ENCODE measurements around the gene NEK1. TPM values are rescaled to one million over a fixed set of nuclear protein-coding genes. Genes with fewer than 3 reads are reported as not detected.

The NEK1 gene
- total and polyA plus RNA-seq, 2 of the 8 experiments (the other 6 are each of a cell fraction or from before 2014, with no cell fraction given) = 3.9 to 11.7 TPM

- no peak for TF ChIP-seq BRCA1 (IDR thresholded peaks at IDR 0.05; ENCODE audit: low read depth, low read length)
Observed at GRCh38 chr4:169384779-169385178, 227.6 kb downstream of the NEK1 start (continued).

GRCh38 chr4:169383724-169384123 is 228.7 kb downstream of the NEK1 start:
- Histone ChIP-seq H3K23me2 (ENCODE audit: low read depth, low read length) (no peaks in the 10 kb centered on the region), H3K27me3 (replicated peaks in 1 of 4; ENCODE audit: control insufficient read depth in 3 of 4, extremely low read depth in 1 of 4, insufficient read depth in 3 of 4, low read length in 3 of 4) (no peaks in the 10 kb centered on the region), H4K20me1 (replicated peaks in 1 of 2; ENCODE audit: control insufficient read depth in 1 of 2, insufficient read depth in 2 of 2, low read length in 2 of 2) (no peaks in the 10 kb centered on the region), H4K5ac (ENCODE audit: insufficient read length, low read depth, low read length) (no peak overlapping the region), H3K79me1 (ENCODE audit: low read depth, low read length) (no peaks in the 10 kb centered on the region), H2BK120ac (replicated peaks; ENCODE audit: low read depth, low read length) (no peak overlapping the region), H2BK20ac (ENCODE audit: low read length) (no peak overlapping the region), H3K4ac (replicated peaks; ENCODE audit: insufficient read length, low read depth, low read length) (no peak overlapping the region), H2BK15ac (ENCODE audit: low read length) (no peak overlapping the region), H3K14ac (ENCODE audit: insufficient read length) (no peak overlapping the region), H3K23ac (ENCODE audit: insufficient read length) (no peak overlapping the region), H3K27ac (ENCODE audit: low read depth, low read length) (no peak overlapping the region), H3K18ac (ENCODE audit: extremely low read depth, low read length) (no peak overlapping the region), H2BK12ac (ENCODE audit: low read depth, low read length) (no peak overlapping the region), H2AFZ (ENCODE audit: low read length) (no peak overlapping the region), H3K56ac (replicated peaks; ENCODE audit: insufficient read length, low read depth, low read length) (no peak overlapping the region), H2BK5ac (ENCODE audit: low read depth, low read length) (no peak overlapping the region), H3K9ac (replicated peaks in 1 of 4; ENCODE audit: extremely low read depth in 1 of 4, low read depth in 3 of 4, low read length in 3 of 4) (no peak overlapping the region), H3K9me3 (ENCODE audit: insufficient read depth in 2 of 2, low read depth in 1 of 2, low read length in 1 of 2) (no peaks in the 10 kb centered on the region), H3K4me1 (replicated peaks in 1 of 4; ENCODE audit: control insufficient read depth in 3 of 4, insufficient read depth in 4 of 4, low read length in 3 of 4) (no peaks in the 10 kb centered on the region), H3K4me3 (ENCODE audit: extremely low read depth in 1 of 4, insufficient read depth in 2 of 4, low read depth in 3 of 4, low read length in 4 of 4) (no peak overlapping the region), H3K4me2 (ENCODE audit: insufficient read depth in 1 of 2, low read depth in 2 of 2, low read length in 2 of 2) (no peak overlapping the region), H3K36me3 (ENCODE audit: control insufficient read depth in 2 of 4, insufficient read depth in 4 of 4, low read length in 3 of 4) (no peaks in the 10 kb centered on the region), H4K91ac (replicated peaks; ENCODE audit: insufficient read length, low read length) (no peak overlapping the region), H2AK5ac (ENCODE audit: low read depth, low read length) (no peak overlapping the region), H3K79me2 (ENCODE audit: control insufficient read depth in 1 of 2, insufficient read depth in 2 of 2, low read length in 2 of 2) (no peaks in the 10 kb centered on the region), H4K8ac (ENCODE audit: extremely low read depth, insufficient read depth, low read length) (no peak overlapping the region)
- CTCF ChIA-PET (ENCODE audit: partially characterized antibody) = no interaction called here
- TF ChIP-seq CBX8 (IDR thresholded peaks at IDR 0.05; ENCODE audit: borderline replicate concordance, low read depth, low read length) = no peak
- DNase-seq (ENCODE audit: low read depth in 1 of 2, low spot score in 2 of 2) (no peak), FAIRE-seq (no peak)
- 86% methylated on average over 3 of the region's 3 CpGs; no CpG with 5 or more reads in 1 of the 2 experiments for WGBS, 2 experiments (ENCODE audit: extremely low coverage in 1 of 2, insufficient coverage in 1 of 2, insufficient read length in 1 of 2, insufficient replicate concordance in 2 of 2, low coverage in 1 of 2, low lambda C conversion rate in 2 of 2, missing lambda C conversion rate in 1 of 2)
- POLR2A ChIA-PET (ENCODE audit: partially characterized antibody) = no interaction called here
